ENCODE results near the gene PROCA1.

DNA sequence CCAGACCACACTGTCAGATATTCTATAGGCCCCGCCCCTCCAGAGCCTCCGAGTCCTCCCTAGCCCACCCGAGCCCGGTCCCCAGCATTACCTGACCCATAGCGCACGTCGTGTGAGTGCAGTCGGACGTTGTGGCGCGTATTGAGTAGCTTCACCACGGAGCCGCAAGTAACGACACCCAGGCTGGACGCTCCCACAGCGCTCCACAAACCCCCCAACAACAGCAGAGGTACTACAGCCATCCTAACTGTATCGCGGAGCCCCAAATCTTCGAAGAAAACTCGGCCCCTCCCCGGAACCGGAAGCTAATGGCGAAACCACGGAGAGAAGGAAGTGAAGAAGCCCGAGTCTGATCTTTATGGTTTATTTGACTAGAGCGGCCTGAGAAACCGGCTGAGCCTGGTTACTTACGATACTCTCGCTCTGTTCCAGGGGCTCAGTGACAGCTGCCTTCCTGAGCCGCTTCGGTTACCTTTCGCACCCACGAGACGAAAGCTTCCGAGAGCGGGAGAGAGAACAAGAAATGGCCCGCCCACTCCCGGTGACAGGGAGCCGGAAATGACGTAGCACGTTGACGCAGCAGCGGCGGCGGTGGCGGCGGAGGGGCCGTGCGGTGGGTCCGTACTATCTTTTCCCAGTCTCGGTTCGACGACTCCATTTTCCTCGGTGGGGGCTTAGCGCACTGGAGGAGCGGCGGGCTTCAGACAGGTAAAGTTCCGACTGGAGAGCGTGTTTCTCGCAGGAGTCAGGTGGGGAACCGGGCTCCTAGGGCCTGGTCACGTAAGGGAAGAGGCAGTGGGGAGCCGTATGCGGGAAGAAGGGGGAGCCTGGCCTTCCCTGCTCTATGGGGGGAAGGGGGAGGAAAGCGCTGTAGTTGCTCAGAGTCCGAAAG is 49.8 kb downstream of the PROCA1 start, which contains the start of the genes SDF2 and SUPT6H:
- TF ChIP-seq CTCF (optimal IDR thresholded peaks at IDR 0.05 in 1 of 3, IDR thresholded peaks at IDR 0.05 in 1 of 3, conservative IDR thresholded peaks at IDR 0.05 in 1 of 3; ENCODE audit: extremely low read depth in 1 of 3, insufficient read depth in 2 of 3, low read length in 3 of 3) (no peak), EZH2 (IDR thresholded peaks at IDR 0.05; ENCODE audit: low read length) (no peak)

All from keratinocyte (primary cell).